ENCODE measurements around the gene MTPN.

DNA sequence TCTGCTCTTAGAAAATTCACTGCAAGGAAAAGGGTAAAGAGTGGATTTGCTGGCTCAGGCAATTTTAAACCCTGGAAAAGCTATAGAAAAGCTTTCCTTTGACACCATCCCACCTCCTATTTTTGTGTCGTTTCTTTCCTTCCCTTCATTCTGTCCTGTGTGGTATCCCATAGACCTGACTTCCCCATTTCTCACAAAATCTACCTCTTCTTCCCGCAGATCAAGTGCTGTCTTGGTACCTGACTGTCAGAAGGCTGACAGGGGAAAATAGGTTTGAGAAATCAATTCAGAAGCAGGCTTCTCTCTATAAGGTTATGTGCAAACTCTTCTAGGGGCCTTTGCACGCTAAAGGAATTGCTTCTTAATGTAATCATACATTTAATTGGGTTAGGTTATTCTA, 98.9 kb downstream of the MTPN start:
- TF ChIP-seq, protein P1, sequence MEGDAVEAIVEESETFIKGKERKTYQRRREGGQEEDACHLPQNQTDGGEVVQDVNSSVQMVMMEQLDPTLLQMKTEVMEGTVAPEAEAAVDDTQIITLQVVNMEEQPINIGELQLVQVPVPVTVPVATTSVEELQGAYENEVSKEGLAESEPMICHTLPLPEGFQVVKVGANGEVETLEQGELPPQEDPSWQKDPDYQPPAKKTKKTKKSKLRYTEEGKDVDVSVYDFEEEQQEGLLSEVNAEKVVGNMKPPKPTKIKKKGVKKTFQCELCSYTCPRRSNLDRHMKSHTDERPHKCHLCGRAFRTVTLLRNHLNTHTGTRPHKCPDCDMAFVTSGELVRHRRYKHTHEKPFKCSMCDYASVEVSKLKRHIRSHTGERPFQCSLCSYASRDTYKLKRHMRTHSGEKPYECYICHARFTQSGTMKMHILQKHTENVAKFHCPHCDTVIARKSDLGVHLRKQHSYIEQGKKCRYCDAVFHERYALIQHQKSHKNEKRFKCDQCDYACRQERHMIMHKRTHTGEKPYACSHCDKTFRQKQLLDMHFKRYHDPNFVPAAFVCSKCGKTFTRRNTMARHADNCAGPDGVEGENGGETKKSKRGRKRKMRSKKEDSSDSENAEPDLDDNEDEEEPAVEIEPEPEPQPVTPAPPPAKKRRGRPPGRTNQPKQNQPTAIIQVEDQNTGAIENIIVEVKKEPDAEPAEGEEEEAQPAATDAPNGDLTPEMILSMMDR (IDR thresholded peaks at IDR 0.05) = no peak
- no peak for TF ChIP-seq POLR2A (IDR thresholded peaks at IDR 0.05)

Measured in lower leg skin (tissue), 3 donors.